Stimulated activated CD8-positive, alpha-beta memory T cell treated with anti-CD3 and anti-CD28 coated beads, Interleukin-7, amount 100 ng/mL, for 48 hours (primary cell): ENCODE data around the gene EEF1AKMT2.
A peak's percentile ranks its signal among the peaks of the same experiment; 100 is the strongest.

Source experiments
- DNase-seq, 2 donors: peaks; one replicate each; pipeline ENCODE4 v3.0.0-alpha.2; 2020; ENCODE audit warnings: low read depth in 1 of 2; ENCODE audit errors: extremely low read depth in 1 of 2

The EEF1AKMT2 gene

DNA sequence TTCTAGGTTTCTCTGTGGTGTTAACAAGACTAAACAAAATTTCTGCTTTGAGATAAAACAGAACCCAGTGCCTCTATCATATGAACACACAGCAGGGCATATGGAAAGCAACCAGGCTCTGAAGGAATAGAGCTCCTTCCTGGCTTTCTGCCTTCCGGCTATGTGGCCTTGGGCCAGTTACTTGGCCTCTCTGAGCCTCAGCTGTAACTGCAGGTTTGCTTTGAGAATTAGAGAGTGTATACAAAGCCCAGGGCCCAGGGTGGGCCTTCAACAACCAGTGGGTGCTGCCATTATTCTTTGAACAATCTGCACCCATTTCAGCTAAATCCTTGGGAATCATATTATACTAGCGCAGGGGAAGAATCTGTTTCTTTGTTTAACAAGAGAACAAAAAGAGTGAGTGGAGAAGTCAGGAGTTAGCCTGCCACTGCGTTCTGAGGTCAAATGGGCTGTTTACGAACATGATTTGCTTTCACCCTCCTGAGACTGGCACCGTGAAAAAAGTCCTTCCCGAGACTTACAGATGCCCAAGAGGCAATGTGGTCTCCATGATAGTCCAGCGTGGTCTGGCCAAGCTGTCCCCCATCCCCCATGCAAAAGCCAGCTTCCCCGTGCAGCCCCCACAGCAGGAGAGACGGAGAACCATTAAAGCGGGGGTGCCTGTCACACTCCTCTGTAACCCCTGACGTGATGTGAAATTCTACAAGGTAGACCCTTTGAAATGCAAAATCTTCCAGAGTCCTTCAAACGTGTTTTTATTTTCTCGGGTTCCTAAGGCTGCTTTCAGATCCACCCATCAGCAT lies 52.4 kb downstream of the EEF1AKMT2 start:
- DNase-seq, result no peak

DNA sequence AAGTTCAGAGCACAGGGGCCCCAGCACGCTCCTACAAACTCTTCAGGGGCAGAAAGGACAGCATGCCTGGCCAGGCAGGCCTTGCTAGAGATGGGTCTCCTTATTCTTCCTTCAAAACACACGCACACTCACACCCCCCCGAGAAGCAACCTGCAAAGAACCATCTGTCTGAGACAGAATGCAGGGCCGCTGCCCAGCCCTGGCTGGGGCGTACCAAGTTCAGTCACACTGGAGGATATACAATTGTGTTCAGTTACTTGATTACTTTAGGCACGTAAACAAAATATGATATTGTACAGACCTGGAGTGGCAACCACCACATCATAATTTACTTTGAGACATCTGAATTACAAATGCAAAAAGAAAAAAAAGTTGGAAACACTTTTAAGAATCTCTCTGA lies 53.2 kb downstream of the EEF1AKMT2 start:
- no peak for DNase-seq

DNA sequence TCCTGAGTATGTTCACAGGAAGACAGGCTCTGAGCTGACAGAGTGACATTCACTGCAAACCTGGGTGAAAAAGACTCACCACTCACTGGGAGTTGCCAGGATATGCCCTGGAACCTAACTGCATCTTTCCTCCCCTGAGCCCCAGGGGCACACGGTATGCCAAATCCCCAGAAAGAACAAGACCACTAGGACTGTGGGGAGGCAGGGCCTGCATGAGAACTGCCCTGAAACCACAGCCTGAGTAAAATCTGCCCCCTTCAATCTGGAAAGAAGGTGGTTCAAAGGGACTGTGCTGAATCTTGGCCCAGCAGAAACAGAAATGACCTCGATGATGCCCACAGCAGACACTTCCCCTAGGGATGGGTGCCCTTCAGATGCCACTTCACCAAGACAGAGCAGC lies 54.0 kb downstream of the EEF1AKMT2 start:
- DNase-seq, result no peak

DNA sequence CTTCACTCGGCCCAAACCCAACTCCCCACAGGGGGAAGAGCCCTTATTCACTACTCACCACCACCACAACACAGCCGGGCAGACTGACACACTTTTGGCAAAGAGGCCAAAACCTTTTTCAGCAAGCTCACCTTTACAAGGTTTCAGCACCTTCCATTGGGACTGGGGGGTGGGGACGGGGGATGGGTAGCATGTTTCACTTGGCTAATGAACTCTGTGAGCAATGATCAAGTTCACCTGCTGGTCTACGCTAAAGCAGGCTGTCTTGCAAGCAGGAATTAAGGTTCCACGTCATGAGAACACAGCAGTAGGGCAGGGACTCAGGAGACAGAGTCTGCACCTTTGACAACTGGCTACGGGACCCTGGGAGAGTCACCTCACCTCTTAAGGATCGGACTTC lies 54.5 kb downstream of the EEF1AKMT2 start:
- DNase-seq, result no peak

DNA sequence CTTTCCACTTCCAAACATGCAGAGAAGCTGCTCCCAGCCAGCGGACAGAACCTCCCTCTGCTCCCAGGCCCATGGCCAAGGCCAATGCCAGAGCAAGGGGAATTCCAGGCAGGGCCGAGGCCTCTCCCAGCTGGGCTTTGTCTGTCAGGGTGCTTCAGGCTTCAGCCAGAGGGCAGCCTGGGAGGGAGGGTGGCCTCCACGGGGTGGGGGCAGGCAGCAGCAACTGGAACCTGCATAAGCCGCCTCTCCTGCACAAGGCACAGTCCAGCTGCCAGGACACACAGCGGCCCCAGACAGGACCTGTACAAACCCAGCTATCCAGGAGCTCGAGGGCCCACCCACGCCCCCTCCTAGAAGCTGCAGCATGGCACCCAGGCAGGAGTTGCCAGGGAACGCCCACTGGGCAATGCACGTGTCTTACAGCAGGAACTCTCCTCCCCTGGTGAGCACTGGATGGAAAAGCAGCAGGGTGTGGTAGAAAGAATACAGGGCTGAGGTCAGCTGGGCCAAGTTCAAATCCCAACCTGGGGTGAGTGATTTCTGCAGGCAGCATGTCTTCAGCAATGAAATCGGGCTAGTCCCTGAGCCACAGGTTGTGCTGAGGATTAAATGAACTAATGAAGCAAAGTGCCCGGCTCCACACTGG lies 55.1 kb downstream of the EEF1AKMT2 start:
- DNase-seq, result no peak

DNA sequence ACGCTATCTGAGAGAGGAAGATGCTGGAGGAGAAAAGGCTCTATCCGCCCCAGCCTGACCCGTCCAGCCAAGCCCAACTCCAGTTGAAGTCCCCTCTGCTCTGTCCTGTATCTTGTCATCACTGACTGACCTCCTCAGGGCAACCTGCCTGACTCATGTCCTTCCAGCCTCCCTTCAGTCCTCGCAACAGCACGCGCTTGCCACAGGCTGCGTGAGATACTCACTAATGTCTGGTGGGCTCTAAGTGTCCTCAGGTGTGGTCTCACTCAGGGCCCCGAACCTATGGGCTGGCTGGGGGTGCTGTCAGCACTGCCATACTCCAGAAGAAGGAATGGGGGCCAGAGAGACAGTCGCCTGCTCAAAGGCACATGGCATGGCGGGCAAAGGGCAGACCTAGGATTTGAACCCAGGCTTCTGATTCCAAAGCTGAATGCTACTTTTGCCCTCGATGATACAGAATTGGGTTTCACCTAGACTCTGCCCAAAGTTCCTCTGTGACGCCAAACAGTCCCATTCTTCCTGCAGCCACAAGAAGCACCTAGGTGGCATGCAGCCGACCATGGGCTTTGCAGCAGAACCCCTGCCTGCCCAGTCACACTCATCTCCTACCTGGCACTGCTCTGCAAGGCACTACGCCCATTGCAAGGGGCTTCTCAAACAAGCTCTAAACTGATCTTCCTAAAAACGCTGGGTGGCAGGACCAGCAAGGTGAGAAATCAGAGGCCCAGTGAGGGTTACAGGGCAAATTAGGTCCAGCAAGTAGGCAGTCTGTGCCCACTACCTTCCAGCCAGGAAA lies 56.0 kb downstream of the EEF1AKMT2 start:
- DNase-seq, result no peak

DNA sequence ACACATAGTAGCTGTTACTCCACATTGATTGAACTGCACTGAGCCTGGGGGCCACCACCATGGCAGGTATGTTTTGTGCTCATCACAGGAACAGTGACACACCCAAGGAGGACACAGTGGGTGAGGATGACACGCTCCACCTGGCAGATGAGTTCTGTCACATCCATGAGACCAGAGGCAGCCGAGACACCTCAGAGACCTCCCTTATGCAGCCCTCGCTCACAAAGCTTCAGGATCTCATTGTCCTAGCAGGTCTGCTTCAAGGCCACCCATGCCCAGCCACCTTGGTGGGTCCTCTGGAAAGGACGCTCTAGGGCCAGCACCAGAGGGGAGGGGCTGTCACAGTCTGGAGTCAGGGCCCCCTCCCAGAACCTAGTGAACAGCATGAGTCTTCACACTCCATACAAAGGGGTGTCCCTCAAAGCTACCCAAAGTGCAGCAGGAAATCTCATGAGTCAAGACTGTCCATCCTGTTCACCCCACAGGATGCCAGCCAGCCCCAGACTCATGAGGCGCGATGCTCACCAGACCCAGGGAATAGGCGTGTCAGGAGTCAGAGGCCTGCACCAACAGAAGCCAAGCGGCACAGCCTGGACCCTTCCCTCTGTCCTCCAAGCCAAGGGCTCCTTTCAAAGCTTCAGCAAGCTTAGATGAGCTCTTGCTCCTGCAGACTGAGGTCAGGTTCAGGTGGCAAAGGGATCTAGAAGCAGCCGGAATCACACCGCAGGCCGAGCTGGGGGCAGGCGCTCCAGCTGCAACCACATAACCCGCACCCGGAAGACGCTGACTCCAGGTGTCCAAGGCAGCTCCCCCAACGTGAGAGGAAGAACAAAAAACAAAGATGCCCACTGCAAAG lies 57.1 kb downstream of the EEF1AKMT2 start:
- no peak for DNase-seq

DNA sequence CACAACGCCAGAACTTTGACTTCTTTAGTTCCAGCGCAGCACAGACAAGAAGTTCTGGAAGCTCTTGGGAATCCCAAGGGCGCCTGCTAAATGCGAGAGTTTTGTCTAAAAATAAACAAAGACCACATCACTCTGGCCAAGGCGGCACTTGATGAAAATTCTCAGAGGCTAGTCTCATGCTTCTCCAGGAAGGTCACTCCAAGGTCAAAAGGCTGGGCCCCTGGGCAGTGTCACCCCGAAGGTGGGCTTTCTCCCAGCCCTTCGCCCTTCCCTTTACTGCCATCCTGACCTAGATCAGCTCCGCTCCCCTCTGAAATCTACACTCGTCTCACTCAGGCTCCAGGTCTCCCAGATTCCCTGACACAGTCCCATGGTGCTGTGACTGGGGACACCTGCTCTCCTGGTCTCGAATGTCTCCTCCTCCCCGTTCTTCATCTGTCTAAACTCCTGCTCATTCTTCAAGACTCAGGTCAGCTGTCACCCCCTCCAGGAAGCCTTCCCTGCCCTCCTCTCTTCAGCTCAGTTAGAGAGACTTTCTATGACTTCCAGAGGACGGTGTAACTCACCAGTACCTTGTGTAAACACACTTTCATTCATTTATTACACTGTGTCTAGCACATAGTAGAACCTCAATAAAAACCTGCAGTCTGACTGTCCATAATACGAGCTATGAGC lies 58.0 kb downstream of the EEF1AKMT2 start:
- DNase-seq, result no peak

DNA sequence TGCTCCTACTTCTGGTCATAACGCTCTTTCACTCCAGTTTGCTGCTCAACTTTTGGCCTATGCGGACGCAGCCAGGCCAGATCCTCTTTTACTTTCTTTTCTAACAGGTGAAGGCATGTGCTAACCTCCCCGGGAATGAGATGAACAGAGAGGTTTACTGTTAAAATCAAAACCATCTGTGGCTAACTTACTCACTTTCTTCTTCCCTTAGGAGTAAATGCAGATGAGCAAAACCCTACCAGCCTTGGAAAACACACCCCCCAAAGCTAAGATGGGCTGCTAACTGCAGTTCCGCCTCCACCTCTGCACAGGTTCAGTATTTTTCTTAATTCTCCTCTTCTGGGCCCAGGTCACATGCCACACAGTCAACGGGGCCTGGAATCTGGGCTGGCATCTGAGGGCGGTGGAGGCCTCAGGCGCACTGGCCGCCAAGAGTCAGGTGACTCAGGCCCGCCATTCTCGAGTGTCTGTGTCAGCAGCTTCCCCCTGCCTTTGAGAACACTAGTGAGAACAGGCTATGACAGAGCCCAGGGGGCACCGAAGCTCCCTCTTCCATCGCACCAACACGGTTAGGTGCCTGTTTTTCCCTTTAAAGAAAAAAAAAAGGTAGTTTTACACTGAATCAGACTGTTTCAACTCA lies 58.6 kb downstream of the EEF1AKMT2 start:
- DNase-seq, result peak in 1 of 2 donors; percentile 71

DNA sequence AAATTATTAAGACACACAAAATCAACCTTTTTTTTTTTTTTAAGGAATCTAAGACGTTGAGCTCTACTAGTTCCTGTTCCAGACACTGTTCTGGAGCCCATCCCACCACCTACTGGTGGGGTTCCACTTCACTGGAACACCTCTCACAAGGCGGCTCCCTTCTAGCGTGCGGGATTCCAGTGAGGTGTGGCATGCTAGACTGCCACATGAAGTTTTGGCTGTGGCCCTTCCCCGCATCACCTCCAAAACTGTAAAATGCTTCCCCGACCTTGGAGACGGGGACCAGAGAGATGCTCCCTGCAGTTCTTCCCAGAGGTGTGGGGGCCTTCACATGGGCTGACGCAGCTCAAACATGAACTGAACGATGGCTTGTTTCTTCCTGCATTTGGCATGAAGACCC lies 60.1 kb downstream of the EEF1AKMT2 start:
- DNase-seq, result no peak

DNA sequence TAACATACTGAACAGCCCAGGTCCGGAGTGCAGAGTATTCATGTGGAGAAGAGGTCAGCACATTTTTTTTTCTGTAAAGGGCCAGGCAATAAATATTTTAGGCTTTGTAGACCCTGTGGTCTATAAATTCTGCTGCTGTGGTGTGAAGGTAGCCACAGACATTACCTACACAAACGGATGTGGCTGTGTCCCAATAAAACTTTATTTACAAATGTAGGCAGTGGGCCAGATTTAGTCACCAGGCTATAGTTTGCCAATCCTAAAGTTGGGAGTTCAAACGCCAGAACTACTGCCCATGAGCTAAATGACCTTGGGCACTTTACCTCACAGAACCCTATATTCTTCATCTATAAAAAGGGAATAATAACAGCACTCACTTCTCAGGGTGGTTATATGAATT lies 60.9 kb downstream of the EEF1AKMT2 start:
- DNase-seq, result no peak

DNA sequence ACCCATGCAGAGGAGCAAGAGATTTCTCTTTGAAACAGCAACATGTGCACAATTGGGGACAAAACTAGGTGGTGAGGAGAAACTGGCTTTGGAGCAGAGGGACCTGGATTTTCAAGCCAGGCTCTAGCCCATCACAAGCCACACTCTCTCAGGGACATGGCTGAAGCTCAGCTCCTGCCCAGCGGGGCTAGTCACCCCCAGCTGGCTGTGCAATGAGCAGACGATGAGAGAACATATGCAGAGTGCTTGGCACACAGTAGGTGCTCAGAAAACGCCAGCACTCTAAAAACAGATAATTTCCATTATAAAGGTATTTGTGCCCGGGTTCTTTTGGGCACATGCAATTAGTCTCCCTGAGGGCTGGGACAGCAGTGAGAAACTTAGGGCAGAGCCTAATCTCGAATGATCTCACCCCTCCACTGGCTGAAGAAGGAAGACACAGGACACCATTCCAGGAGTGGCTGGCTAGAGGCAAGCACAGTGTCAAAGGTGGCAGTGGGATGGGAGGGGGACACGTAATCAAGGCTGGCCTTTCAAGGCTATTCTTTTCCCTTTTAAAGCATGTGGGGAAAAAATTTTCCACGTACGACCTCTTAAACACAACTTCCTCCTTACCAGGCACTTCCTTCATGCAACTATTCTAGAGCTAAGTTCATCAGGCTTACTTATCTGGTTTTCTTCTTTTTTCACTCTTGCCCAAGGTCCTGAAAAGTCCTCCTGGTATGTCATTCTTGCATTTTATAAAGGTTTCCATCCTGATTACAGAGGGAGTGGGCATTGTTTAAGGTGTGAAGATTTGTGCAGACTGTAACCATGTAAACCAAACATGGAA lies 62.6 kb downstream of the EEF1AKMT2 start:
- no peak for DNase-seq

DNA sequence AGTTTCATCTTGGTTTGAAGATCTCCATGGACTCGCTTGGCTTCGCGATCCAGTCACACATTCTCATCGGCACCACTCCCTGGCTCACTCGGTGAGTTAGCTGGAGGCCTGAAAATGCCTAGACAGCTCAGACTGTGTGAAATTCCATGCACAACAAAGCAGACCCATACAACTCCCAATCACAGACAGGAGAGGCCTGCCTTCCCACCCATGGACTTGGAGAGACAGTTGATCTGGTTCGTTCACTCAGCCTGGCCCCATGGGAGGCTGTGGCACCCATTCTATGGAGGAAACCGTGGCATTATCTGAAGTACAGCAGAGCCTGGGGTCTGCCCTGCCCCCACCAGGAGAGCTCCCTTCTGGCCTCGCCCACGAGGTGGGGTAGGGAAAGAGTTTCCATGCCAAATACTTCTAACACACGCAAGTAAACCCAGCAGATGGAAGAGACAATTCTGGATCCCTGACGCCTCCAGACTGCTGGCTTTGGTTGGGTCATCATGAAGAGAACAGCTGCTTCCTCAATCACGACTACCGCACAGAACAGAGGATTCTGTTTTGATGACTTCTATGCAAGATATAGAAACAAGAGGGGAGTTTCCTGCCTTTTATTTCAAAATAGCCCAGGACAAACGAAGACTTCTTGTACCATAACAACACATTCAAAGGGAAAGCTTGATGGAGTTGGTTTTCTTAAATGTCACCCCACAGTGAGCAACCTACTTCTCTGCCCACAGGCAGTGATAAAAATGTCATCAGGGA lies 63.4 kb downstream of the EEF1AKMT2 start:
- DNase-seq, result no peak

DNA sequence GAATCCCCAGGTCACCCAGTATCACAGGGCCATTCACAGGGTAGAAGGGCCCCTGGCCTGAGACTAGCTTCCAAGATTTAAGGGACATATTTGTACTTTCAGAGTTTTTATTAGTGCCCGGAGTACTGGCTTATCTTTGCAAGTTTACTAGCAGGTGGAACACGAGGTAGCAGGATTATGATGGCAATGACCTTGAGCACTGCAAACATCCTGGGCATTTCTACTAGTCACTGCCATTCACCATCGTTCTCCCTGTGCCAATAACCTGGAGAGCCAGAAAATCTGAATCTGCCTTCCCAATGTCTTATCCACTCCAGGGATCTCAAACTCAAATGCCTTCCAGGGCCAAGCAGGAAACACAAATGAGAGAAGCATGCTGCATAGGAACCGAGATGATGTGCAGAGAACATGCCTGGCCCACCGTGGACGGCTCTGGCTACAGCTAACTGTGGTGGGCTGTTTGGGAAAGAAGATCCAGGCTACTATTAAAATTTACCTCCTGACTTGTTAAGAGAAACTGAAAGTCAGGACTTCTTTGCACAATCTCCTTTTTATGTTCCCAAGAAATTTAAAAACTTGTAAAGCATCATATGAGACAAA lies 64.2 kb downstream of the EEF1AKMT2 start:
- DNase-seq, result no peak

DNA sequence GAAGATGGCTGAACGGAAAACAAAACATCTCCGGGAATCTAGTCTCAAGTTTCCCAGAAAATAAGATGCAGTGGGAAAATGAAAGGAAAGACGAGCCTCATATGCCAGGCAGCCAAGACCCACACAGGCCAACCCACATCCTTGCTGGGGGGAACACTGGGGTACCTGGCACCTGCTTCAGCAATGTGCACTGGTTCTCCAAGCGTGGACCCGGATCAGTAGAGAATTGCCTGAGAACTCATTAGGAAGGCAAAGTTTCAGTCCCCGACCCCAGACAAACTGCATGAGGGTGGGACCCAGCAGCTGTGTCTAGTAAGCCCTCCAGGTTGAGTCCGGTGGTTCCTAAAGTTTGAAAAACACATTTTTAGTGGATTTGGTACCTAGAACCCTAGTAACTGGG lies 65.9 kb downstream of the EEF1AKMT2 start:
- no peak for DNase-seq

DNA sequence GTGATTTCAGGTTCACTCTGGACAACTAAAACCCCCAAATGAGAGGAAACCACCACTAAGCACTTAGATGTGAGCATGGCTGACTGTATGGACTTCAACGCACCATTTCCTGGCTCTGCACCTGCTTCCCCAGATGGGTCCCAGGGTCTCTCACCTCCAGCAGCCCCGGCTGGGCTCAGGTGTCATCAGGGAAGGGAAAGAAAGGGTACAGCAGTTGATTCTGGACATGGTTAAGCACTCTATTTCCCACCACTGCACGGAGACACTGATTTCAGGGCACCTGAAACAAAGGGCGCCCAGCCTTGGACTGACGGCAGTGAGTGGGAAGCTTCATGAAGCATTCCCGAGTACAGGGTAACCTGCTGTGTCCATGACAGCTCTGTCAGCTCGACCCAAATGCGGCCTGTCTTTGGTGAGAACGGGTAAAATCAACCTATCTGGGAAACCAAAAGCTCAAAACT lies 66.5 kb downstream of the EEF1AKMT2 start:
- no peak for DNase-seq

DNA sequence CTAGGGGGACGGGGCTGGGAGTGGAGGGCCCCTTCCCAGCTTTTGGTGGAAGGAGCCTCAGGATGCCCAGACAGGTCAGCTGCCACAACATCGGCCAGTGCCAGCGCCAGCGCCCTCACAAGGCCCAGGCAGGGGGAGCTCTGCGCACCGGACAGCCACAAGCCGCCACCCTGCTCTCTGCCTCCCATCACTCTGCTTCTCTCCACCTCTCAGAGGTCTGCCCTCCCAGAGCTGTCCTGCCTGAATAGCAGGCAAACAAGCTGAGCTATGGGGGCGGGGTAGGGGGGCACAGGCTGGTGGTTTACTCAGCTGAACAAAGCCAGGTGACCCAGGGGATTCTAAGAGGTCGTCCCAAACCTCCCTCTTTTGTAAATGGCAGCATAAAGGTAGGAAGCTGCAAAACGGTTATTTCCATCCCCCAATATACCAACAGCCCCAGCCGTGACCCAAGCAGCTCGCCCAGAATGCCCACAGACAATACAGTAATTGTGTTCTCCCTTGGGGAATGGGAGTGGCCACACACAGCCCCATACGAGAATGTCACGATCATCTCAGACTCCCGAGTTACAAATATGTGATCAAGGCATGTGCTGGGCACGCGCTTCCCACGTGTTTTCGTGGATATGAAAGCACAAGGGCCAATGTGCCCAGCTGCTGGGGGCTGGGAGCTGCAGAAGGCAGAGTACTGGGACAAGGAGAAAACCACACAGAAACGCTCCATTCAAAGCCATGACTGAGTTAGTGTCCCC lies 67.2 kb downstream of the EEF1AKMT2 start:
- DNase-seq, result no peak
